Skeletal muscle tissue (tissue), 4 donors: ENCODE data around the gene PDE6G. TPM values are rescaled to one million over a fixed set of nuclear protein-coding genes. Genes with fewer than 3 reads are reported as not detected.

Experiments used
- H3K27ac ChIP-seq: one replicate; pipeline ENCODE4 v1.7.0; 2013; ENCODE audit warnings: mild to moderate bottlenecking, low read depth, low read length, inconsistent platforms
- H3K27me3 ChIP-seq, 3 donors: one replicate each; pipeline ENCODE4 v1.7.0; 2013; ENCODE audit warnings: low read length in 3 of 3; ENCODE audit not compliant: control insufficient read depth in 3 of 3, insufficient read depth in 3 of 3
- H3K36me3 ChIP-seq, 3 donors: one replicate each; pipeline ENCODE4 v1.7.0; 2013; ENCODE audit warnings: low read length in 3 of 3; ENCODE audit not compliant: control insufficient read depth in 3 of 3, insufficient read depth in 3 of 3
- H3K4me1 ChIP-seq, 3 donors: one replicate each; pipeline ENCODE4 v1.7.0; 2013; ENCODE audit warnings: low read length in 3 of 3, mild to moderate bottlenecking in 3 of 3; ENCODE audit not compliant: control insufficient read depth in 3 of 3, insufficient read depth in 3 of 3
- H3K4me3 ChIP-seq, 3 donors: one replicate each; pipeline ENCODE4 v1.7.0; 2013; ENCODE audit warnings: low read length in 3 of 3
- H3K9ac ChIP-seq, 3 donors: one replicate each; pipeline ENCODE4 v1.7.0; 2013; ENCODE audit warnings: low read length in 3 of 3, mild to moderate bottlenecking in 3 of 3, moderate library complexity in 2 of 3, low read depth in 1 of 3
- H3K9me3 ChIP-seq, 3 donors: one replicate each; pipeline ENCODE4 v1.7.0; 2013; ENCODE audit warnings: low read length in 3 of 3; ENCODE audit not compliant: control insufficient read depth in 3 of 3
- total RNA-seq: library from RNA; depleted of rRNA; stranded (reverse); fragments of >200 nt; gene quantifications from one replicate; pipeline ENCODE4 v1.2.3, GENCODE V29; 2014
- donor health status: Osteomylitis.

Gene PDE6G
- total RNA-seq, 1 donor from 2014 or later = 1.0 TPM

DNA sequence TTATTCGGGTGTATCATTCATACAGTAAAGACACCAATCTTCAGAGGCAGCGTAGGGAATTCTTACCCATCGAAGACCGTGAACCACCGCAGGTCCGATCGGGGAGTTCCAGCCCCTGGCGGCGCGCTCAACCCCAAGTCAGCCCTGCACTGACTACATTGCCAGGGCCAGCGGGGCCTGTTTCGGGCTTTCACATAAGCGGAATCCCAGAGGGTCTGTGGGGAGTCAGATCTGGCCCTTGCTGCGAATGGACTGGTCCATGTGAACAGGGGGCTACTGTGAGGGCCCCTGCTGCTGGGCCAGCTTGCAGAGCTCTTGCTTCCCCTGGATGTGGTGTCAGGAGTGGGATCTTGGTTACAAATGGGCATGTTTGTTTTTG, 7.6 kb downstream of the PDE6G start:
- Histone ChIP-seq H3K27me3 (peaks cover 31 to 43% (median 39%) of the 10 kb centered on the region in 3 donors), H3K4me3 (no peak overlapping the region), H3K36me3 (no peaks in the 10 kb centered on the region), H3K27ac (no peak overlapping the region), H3K4me1 (no peaks in the 10 kb centered on the region), H3K9me3 (peaks cover 0 to 4% (median 0%) of the 10 kb centered on the region in 3 donors), H3K9ac (no peak overlapping the region)

DNA sequence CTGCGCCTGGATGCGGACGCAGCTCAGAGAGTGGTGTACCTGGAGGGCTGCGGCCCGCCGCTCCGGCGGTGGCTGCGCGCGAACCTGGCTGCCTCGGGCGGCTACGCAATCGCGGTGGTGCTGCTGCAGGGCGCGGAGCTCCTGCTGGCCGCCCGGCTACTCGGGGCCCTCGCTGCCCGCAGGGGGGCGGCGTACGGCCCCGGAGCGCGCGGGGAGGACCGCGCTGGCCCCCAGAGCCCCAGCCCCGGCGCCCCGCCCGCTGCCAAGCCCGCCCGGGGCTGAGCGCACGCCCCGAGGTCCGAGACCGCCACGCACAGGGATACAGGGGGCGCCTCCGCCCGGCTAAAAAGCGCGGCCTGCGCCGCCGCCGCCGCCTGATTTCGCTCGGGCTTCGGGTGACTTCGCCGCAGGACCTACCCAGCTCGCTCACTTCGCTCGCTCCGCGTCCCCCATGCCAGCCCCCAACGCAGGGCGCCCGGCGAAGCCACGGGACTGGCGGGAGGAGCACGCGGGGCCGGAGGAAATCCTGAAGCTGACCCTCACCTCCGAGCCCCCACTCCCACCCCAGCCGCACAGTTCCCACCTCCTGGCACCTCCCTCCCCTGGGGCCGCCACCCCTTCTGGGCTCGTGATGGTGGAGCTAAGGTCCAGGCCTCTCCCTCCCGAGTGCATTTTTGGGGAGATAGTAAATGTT, 8.2 kb downstream of the PDE6G start:
- H3K4me3 ChIP-seq = no peak overlapping the region
- H3K36me3 ChIP-seq = no peaks in the 10 kb centered on the region
- no peaks in the 10 kb centered on the region for H3K4me1 ChIP-seq
- peaks cover 31 to 39% (median 38%) of the 10 kb centered on the region in 3 donors for H3K27me3 ChIP-seq
- H3K9ac ChIP-seq = no peak overlapping the region
- no peak overlapping the region for H3K27ac ChIP-seq
- H3K9me3 ChIP-seq = peaks cover 0 to 4% (median 0%) of the 10 kb centered on the region in 3 donors

DNA sequence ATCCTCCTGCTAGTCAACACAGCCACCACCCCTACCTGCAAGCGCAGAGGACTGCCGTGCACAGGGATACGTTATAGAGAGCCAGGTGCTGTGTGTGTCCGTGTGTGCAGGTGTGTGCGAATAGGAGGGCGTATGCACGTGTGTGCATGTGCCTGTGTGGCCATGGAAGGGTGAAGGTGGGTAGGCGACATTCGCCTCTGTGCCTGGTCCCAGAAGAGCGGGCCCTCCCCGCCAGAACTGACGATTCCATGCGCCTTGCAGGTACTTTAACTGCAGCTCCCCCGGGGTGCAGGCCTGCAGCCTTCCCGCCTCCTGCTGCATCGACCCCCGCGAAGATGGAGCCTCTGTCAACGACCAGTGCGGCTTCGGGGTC, 8.7 kb downstream of the PDE6G start:
- Histone ChIP-seq H3K27ac (no peak overlapping the region), H3K4me3 (no peak overlapping the region), H3K27me3 (peaks cover 31 to 39% (median 36%) of the 10 kb centered on the region in 3 donors), H3K9me3 (peaks cover 0 to 4% (median 0%) of the 10 kb centered on the region in 3 donors), H3K36me3 (no peaks in the 10 kb centered on the region), H3K9ac (no peak overlapping the region), H3K4me1 (no peaks in the 10 kb centered on the region)

DNA sequence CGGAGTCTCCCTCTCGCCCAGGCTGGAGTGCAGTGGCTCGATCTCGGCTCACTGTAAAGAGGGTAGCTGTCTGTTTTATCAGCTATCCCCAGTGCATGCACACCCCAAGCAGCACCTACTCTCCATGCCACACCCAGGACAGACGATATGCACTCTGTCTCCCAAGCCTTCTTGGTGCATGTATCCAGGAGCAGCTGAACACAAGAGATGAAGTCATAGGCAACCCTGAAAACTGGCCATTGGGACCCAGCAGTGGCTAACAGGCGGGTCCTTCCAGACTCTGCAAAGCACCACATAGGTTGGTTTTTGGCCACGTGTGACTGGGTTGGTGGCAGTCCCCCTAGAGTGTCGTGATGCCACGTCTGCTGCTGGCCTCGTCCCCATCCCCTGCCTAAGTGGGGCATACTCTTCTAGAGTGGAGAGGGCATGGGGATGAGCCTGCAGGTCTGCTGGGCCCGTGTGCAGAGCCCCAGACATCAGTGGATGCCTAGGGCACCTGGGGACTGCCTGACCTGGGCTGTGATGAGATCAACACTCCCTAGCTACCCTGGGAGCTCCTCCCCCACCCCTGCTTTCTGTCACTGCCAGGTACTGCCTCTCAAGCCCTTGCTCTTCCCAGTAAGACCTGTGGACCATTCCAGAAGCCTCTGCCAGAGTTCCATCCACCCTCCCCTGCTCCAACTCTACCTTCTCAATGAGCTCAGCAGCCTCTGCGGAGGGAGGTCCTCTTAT, 9.3 kb downstream of the PDE6G start:
- Histone ChIP-seq H3K36me3 (no peaks in the 10 kb centered on the region), H3K27ac (no peak overlapping the region), H3K9me3 (peaks cover 0 to 4% (median 0%) of the 10 kb centered on the region in 3 donors), H3K4me3 (no peak overlapping the region), H3K4me1 (no peaks in the 10 kb centered on the region), H3K9ac (no peak overlapping the region), H3K27me3 (peaks cover 31 to 39% (median 36%) of the 10 kb centered on the region in 3 donors)

DNA sequence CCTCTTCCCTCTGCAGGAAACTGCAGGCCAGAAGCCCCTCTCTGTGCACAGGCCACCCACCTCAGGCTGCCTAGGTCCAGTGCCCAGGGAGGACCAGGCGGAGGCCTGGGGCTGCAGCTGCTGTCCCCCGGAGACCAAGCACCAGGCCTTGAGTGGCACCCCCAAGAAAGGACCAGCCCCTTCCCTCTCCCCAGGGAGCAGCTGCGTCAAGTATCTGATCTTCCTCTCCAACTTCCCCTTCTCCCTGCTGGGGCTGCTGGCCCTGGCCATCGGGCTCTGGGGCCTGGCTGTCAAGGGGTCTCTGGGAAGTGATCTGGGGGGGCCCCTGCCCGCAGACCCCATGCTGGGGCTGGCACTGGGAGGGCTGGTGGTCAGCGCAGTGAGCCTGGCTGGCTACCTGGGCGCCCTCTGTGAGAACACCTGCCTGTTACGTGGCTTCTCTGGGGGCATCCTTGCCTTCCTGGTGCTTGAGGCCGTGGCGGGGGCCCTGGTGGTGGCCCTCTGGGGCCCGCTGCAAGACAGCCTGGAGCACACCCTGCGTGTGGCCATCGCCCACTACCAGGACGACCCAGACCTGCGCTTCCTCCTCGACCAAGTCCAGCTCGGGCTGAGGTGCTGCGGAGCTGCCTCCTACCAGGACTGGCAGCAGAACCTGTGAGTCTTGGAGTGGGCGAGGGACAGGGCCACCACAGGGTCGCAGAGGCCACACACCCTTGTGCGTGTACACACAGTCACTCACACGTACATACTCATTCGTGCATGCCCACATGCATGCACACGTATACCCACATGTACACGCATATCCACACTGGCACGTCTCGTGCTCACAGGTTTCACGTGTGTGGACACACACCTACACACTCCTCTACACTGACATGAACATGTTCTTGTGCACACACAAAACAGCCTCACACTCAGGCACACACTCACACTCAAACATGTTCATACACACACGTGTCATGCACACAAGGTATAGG, 11.1 kb downstream of the PDE6G start:
- no peak overlapping the region for H3K9ac ChIP-seq
- H3K4me1 ChIP-seq = no peaks in the 10 kb centered on the region

DNA sequence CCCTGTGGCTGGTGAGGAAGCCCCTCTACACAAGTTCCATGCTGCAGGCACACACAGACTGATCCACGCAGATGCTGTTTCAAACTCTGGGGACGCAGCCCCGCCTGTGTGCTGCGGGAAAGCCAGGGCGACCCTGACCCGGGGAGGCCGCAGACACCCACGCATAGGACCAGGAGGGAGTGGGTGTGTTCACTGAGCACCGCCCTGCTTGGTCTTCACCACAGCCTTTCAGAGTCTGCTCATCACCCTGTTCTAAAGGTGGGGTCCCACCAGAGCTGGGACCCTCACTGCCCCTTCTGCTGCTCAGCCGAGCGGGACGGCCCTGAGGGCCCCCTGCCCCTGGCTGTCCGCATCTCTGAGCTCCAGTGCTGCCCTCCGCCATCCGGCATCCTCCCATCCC, 11.8 kb downstream of the PDE6G start:
- H3K9me3 ChIP-seq = peaks cover 0 to 4% (median 0%) of the 10 kb centered on the region in 3 donors
- no peaks in the 10 kb centered on the region for H3K4me1 ChIP-seq
- no peak overlapping the region for H3K27ac ChIP-seq
- no peak overlapping the region for H3K4me3 ChIP-seq
- no peak overlapping the region for H3K9ac ChIP-seq
- peaks cover 19 to 21% (median 20%) of the 10 kb centered on the region in 3 donors for H3K27me3 ChIP-seq
- H3K36me3 ChIP-seq = no peaks in the 10 kb centered on the region

More for the DNA sequence above, 11.1 kb downstream of the PDE6G start:
- Histone ChIP-seq H3K9me3 (peaks cover 0 to 4% (median 0%) of the 10 kb centered on the region in 3 donors), H3K4me3 (no peak overlapping the region), H3K27me3 (peaks cover 24 to 26% (median 25%) of the 10 kb centered on the region in 3 donors), H3K36me3 (no peaks in the 10 kb centered on the region), H3K27ac (no peak overlapping the region)

DNA sequence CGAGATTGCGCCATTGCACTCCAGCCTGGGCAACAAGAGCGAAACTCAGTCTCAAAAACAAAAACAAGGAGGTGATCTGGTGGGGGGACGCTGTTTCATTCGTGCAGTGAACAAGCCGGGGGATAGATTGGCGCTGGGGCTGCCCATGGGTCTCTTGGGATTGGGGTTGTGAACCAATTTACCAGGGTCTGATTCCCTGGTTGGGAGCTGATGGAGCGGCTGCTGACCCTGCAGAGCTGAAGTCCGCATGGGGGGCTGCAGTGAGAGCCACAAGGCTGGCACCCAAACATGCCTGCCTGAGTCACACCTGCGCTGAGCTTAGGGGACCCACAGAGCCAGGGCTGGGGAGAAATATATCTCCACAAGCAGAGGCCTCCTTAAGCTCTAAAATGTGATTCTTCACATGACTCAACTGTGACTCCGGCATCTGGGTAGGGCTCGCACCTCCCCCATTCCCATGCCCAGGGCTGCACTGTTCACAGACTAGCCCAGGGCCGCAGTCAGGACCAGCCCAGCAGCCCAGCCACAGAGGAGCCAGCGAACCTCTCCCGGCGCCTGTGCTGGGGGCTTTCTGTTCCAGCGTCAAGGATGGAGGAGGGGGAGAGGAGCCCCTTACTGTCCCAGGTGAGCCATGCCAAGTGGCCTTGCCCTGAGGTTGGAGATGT, 14.4 kb downstream of the PDE6G start:
- H3K4me3 ChIP-seq = no peak overlapping the region
- no peak overlapping the region for H3K27ac ChIP-seq
- H3K27me3 ChIP-seq = peaks cover 2 to 5% (median 3%) of the 10 kb centered on the region in 3 donors
- no peak overlapping the region for H3K9ac ChIP-seq
- no peaks in the 10 kb centered on the region for H3K36me3 ChIP-seq
- no peaks in the 10 kb centered on the region for H3K9me3 ChIP-seq
- H3K4me1 ChIP-seq = peaks cover 0 to 3% (median 2%) of the 10 kb centered on the region in 3 donors

DNA sequence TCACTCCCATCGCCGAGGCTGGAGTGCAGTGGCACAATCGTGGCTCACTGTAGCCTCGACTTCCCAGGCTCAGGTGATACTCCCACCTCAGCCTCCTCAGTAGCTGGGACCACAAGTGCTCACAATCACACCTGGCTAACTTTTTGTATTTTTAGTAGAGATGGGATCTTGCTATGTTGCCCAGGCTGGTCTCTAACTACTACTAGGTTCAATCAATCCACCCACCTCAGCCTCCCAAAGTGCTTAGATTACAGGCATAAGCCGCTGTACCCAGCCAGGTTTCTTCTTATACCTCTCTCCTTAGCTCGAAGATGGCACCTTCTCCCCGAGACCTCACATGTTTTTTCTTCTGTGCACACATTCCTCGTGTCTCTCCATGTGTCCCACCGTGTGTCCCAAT, 16.3 kb downstream of the PDE6G start:
- Histone ChIP-seq H3K4me3 (no peak overlapping the region), H3K9ac (no peak overlapping the region)

DNA sequence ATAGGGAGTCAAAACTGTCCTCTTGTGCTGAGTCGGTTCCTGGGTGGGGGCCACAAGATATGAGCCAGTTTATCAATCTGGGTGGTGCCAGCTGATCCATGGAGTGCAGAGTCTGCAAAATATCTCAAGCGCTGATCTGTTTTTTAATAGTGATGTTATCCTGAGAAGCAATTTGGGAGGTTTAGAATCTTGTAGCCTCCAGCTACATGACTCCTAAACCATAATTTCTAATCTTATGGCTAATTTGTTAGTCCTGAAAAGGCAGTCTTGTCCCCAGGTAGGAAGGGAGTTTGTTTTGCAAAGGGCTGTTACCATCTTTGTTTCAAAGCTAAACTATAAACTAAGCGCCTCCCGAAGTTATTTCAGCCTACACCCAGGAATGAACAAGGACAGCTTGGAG, 17.7 kb downstream of the PDE6G start:
- Histone ChIP-seq H3K27me3 (no peaks in the 10 kb centered on the region), H3K36me3 (no peaks in the 10 kb centered on the region), H3K4me3 (no peak overlapping the region), H3K9ac (no peak overlapping the region), H3K9me3 (no peaks in the 10 kb centered on the region), H3K27ac (no peak overlapping the region), H3K4me1 (peaks cover 14 to 22% (median 22%) of the 10 kb centered on the region in 3 donors)

More for the DNA sequence above, 16.3 kb downstream of the PDE6G start:
- H3K27me3 ChIP-seq = no peaks in the 10 kb centered on the region
- no peak overlapping the region for H3K27ac ChIP-seq
- H3K9me3 ChIP-seq = no peaks in the 10 kb centered on the region
- peaks cover 13 to 16% (median 14%) of the 10 kb centered on the region in 3 donors for H3K4me1 ChIP-seq
- no peaks in the 10 kb centered on the region for H3K36me3 ChIP-seq
